HL-60 (cell line): ENCODE results near the gene GAB2.

Experiments used
- CTCF ChIP-seq: IDR thresholded peaks from one replicate; pipeline ENCODE4 v1.5.1; 2011; ENCODE audit warnings: low read length, control low read depth, inconsistent platforms; ENCODE audit not compliant: insufficient read depth
- POLR2AphosphoS5 ChIP-seq: IDR thresholded peaks from 2 replicates; pipeline ENCODE4 v1.6.1; 2012; ENCODE audit warnings: low read depth
- REST ChIP-seq: IDR thresholded peaks from 2 replicates; pipeline ENCODE4 v1.6.1; 2012; ENCODE audit warnings: low read depth; ENCODE audit not compliant: insufficient replicate concordance

- TF ChIP-seq CTCF (no peak), POLR2AphosphoS5 (no peak), REST (no peak)
These were observed 245.7 kb downstream of the GAB2 start for GRCh38 chr11:78171951-78172350.
